ENCODE data around the gene AR. TPM values are rescaled to one million over a fixed set of nuclear protein-coding genes. Genes with fewer than 3 reads are reported as not detected.

AR gene
- total RNA-seq, 1 donor from 2014 or later: 6.7 TPM

DNA sequence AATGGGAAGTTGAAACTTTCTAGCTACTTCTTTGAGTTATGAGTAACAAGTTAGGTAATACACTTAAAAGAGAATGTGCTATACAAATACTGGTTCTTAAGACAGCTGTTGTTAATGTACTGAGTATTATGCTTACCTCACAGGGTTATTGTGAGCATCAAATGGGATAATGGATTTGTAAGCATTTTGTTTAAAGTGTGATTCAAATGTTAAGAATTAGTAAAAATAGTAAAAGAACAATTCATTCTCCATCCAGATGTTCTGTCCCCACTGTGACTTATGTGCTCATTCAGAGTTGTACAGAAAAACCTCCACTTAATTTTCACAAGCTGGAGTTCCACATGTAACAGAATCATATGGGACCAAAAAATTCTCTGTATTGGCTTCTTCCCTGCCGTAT, 63.6 kb downstream of the AR start:
- no peaks in the 10 kb centered on the region for H3K79me2 ChIP-seq (ENCODE audit: low read depth)
- no peak overlapping the region for H2AFZ ChIP-seq (replicated peaks)
- peaks cover 2% of the 10 kb centered on the region for H3K36me3 Mint-ChIP-seq
- H3K9me3 ChIP-seq (ENCODE audit: low read depth): no peaks in the 10 kb centered on the region
- no peaks in the 10 kb centered on the region for H3F3A ChIP-seq (ENCODE audit: low read depth)
- H3K27me3 ChIP-seq: no peaks in the 10 kb centered on the region
- no peak overlapping the region for H3K4me2 ChIP-seq
- peaks cover 5% of the 10 kb centered on the region for H3K4me1 ChIP-seq
- no peaks in the 10 kb centered on the region for H3K9me3 Mint-ChIP-seq
- no peaks in the 10 kb centered on the region for H3K27me3 Mint-ChIP-seq (ENCODE audit: insufficient read depth, low read depth)
- TF ChIP-seq, protein P1, sequence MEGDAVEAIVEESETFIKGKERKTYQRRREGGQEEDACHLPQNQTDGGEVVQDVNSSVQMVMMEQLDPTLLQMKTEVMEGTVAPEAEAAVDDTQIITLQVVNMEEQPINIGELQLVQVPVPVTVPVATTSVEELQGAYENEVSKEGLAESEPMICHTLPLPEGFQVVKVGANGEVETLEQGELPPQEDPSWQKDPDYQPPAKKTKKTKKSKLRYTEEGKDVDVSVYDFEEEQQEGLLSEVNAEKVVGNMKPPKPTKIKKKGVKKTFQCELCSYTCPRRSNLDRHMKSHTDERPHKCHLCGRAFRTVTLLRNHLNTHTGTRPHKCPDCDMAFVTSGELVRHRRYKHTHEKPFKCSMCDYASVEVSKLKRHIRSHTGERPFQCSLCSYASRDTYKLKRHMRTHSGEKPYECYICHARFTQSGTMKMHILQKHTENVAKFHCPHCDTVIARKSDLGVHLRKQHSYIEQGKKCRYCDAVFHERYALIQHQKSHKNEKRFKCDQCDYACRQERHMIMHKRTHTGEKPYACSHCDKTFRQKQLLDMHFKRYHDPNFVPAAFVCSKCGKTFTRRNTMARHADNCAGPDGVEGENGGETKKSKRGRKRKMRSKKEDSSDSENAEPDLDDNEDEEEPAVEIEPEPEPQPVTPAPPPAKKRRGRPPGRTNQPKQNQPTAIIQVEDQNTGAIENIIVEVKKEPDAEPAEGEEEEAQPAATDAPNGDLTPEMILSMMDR (IDR thresholded peaks at IDR 0.05): no peak
- TF ChIP-seq EZH2 (IDR thresholded peaks at IDR 0.05): no peak
- no peak for TF ChIP-seq EZH2phosphoT487 (IDR thresholded peaks at IDR 0.05)
- H3K27ac ChIP-seq: no peak overlapping the region
- H3K27ac Mint-ChIP-seq: no peak overlapping the region
- no peak overlapping the region for H3K4me3 Mint-ChIP-seq
- H3K36me3 ChIP-seq: no peaks in the 10 kb centered on the region
- H3K9ac ChIP-seq: no peak overlapping the region
- H4K20me1 ChIP-seq (ENCODE audit: low read depth): no peaks in the 10 kb centered on the region
- no peak for DNase-seq (ENCODE audit: low spot score)
- peaks cover 11% of the 10 kb centered on the region for H3K4me1 Mint-ChIP-seq
- no peak overlapping the region for H3K4me3 ChIP-seq

DNA sequence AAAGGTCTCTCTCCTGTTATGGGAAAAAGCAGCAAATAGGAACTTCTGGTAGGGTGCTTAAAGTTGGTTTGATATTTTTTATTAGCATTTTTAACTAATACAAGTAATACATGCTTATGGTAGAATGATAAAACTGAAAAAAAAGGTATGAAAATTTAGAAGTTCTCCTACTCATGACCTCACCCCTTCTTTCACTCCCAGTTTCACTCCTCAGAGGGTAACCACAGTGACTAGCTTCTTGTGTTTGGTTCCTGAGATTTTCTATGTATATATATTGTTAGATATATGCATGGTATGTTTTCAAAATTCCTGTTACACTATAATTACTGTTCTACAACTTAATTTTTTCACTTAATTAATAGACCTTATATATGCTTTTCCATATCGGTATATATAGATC, 66.5 kb downstream of the AR start:
- no peak for DNase-seq (ENCODE audit: low spot score)
- Histone ChIP-seq H3K4me1 (no peaks in the 10 kb centered on the region), H3K4me3 (no peak overlapping the region), H3K27ac (no peak overlapping the region), H4K20me1 (ENCODE audit: low read depth) (no peaks in the 10 kb centered on the region), H3K79me2 (ENCODE audit: low read depth) (no peaks in the 10 kb centered on the region), H3K9ac (no peak overlapping the region), H3K27me3 (no peaks in the 10 kb centered on the region), H3K9me3 (ENCODE audit: low read depth) (no peaks in the 10 kb centered on the region), H3K36me3 (peaks cover 5% of the 10 kb centered on the region), H3K4me2 (no peak overlapping the region), H2AFZ (replicated peaks) (no peak overlapping the region), H3F3A (ENCODE audit: low read depth) (no peaks in the 10 kb centered on the region)
- TF ChIP-seq, protein P1 (IDR thresholded peaks at IDR 0.05): no peak
- TF ChIP-seq EZH2 (IDR thresholded peaks at IDR 0.05): no peak
- H3K27me3 Mint-ChIP-seq (ENCODE audit: insufficient read depth, low read depth): no peaks in the 10 kb centered on the region
- H3K4me3 Mint-ChIP-seq: no peak overlapping the region
- H3K27ac Mint-ChIP-seq: no peak overlapping the region
- H3K9me3 Mint-ChIP-seq: peaks cover 11% of the 10 kb centered on the region
- peaks cover 1% of the 10 kb centered on the region for H3K4me1 Mint-ChIP-seq
- peaks cover 2% of the 10 kb centered on the region for H3K36me3 Mint-ChIP-seq

DNA sequence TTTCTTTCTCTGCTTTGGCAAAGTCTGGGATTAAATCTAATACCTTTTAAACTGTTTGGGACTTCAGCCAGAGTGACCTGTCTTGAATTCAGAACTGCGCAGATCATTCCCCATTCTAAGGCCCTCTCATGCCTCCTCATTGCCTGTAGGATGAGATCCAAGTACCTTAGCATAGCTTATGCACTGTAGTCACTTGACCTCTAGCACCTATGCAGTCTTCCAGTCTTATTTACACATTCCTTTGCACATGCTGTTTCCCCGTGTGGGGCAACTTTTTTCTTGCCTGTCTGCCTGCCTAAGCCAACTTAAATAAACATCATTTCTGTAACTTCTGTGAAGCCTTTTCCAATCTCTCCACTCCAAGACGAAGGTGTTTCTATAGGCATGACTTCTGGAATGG, 68.4 kb downstream of the AR start:
- no peak overlapping the region for H2AFZ ChIP-seq (replicated peaks)
- Mint-ChIP-seq H3K27me3 (ENCODE audit: insufficient read depth, low read depth) (no peaks in the 10 kb centered on the region), H3K4me1 (no peaks in the 10 kb centered on the region), H3K27ac (no peak overlapping the region), H3K4me3 (no peak overlapping the region), H3K9me3 (peaks cover 11% of the 10 kb centered on the region), H3K36me3 (no peaks in the 10 kb centered on the region)
- no peaks in the 10 kb centered on the region for H3K4me1 ChIP-seq
- no peak overlapping the region for H3K27ac ChIP-seq
- no peak overlapping the region for H3K4me2 ChIP-seq
- H3K27me3 ChIP-seq: no peaks in the 10 kb centered on the region
- H3F3A ChIP-seq (ENCODE audit: low read depth): no peaks in the 10 kb centered on the region
- no peak overlapping the region for H3K4me3 ChIP-seq
- H3K36me3 ChIP-seq: peaks cover 5% of the 10 kb centered on the region
- H3K9me3 ChIP-seq (ENCODE audit: low read depth): no peaks in the 10 kb centered on the region
- H3K9ac ChIP-seq: no peak overlapping the region
- TF ChIP-seq, protein P1 (IDR thresholded peaks at IDR 0.05): no peak
- TF ChIP-seq EZH2phosphoT487 (IDR thresholded peaks at IDR 0.05) (no peak), EZH2 (IDR thresholded peaks at IDR 0.05) (no peak)
- DNase-seq (ENCODE audit: low spot score): no peak
- no peaks in the 10 kb centered on the region for H4K20me1 ChIP-seq (ENCODE audit: low read depth)
- H3K79me2 ChIP-seq (ENCODE audit: low read depth): no peaks in the 10 kb centered on the region

DNA sequence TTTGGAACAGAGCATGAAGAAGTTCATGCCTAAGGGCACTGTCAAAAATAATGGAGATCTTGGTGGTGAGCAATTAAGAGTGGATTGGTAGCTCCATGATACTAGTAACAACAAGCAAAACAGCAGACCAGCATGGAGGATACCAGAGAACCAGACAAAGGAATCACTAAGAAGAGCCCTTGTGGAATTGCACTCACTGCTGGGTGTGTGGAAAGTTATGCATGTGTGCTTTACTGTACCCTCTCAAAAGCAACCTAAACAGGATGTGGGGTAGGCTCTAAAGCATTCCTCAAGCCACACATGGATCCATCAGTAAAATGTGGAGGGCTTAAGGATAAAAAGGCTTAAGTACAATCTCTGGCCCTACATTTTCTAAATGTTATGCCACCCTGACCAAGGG, 69.5 kb downstream of the AR start:
- TF ChIP-seq EZH2phosphoT487 (IDR thresholded peaks at IDR 0.05) (no peak), EZH2 (IDR thresholded peaks at IDR 0.05) (no peak)
- TF ChIP-seq, protein P1 (IDR thresholded peaks at IDR 0.05): no peak
- no peaks in the 10 kb centered on the region for H3K9me3 ChIP-seq (ENCODE audit: low read depth)
- no peak for DNase-seq (ENCODE audit: low spot score)
- H3K4me2 ChIP-seq: no peak overlapping the region
- H3F3A ChIP-seq (ENCODE audit: low read depth): no peaks in the 10 kb centered on the region
- H3K27ac ChIP-seq: no peak overlapping the region
- Mint-ChIP-seq H3K4me3 (no peak overlapping the region), H3K36me3 (no peaks in the 10 kb centered on the region), H3K27ac (no peak overlapping the region), H3K27me3 (ENCODE audit: insufficient read depth, low read depth) (no peaks in the 10 kb centered on the region), H3K4me1 (no peaks in the 10 kb centered on the region), H3K9me3 (peaks cover 11% of the 10 kb centered on the region)
- no peaks in the 10 kb centered on the region for H3K4me1 ChIP-seq
- no peaks in the 10 kb centered on the region for H3K79me2 ChIP-seq (ENCODE audit: low read depth)
- H2AFZ ChIP-seq (replicated peaks): no peak overlapping the region
- H3K36me3 ChIP-seq: peaks cover 5% of the 10 kb centered on the region
- H3K9ac ChIP-seq: no peak overlapping the region
- no peaks in the 10 kb centered on the region for H3K27me3 ChIP-seq
- H4K20me1 ChIP-seq (ENCODE audit: low read depth): no peaks in the 10 kb centered on the region
- H3K4me3 ChIP-seq: no peak overlapping the region

Measured in neural progenitor cell (in vitro differentiated cells).